ENCODE results near the gene GHRH. TPM values are rescaled to one million over a fixed set of nuclear protein-coding genes. Genes with fewer than 3 reads are reported as not detected.

GHRH gene
- total RNA-seq, 1 donor from 2014 or later: not detected

GRCh38 chr20:37242503-37242902 is 19.1 kb downstream of the GHRH start:
- no peaks in the 10 kb centered on the region for H3K4me1 Mint-ChIP-seq

DNA sequence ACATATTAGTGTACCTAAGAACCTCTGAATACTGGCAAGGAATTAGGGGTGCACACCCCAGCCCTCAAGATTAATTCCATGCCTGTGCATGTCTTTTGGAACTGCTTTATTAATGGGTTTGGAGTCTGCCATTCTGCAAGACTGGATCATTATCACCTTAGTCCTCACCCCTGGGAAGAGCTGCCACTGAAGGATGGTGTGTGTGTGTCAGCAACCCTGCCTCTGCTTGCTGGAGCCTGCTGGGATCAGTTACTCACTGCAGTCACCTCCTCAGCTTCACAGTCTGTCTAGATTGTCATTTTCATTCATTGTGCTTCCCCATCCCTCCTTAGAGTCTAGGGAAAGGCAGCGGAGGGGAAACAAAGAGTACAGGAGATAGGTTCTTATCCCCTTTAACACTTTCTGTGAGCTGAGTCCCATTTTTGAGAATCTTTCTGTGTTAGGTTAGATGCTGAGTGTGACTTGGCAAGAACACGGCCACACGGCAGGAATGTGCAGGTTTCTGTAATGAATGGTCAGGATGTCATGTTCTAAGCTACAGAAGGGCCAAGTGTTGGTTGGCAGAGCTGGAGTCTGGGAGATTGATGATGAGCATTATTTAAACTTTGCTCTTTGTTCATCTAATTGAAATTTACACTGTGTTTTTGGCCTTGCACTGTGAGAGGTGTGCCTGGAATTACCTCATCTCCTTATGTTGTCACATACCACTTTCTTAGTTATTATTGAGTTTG is 21.1 kb downstream of the GHRH start:
- no peaks in the 10 kb centered on the region for H3K4me1 Mint-ChIP-seq
- H3K9me3 Mint-ChIP-seq: no peaks in the 10 kb centered on the region
- H3K36me3 Mint-ChIP-seq: peaks cover 43% of the 10 kb centered on the region
- no peak overlapping the region for H3K4me3 Mint-ChIP-seq
- no peaks in the 10 kb centered on the region for H3K27me3 Mint-ChIP-seq (ENCODE audit: low read depth)
- no peak for DNase-seq (ENCODE audit: low spot score in 2 of 2, unreplicated experiment in 2 of 2)
- TF ChIP-seq CTCF (IDR thresholded peaks at IDR 0.05; ENCODE audit: unreplicated experiment): no peak
- H3K27ac Mint-ChIP-seq: no peak overlapping the region

More at GRCh38 chr20:37242503-37242902, 19.1 kb downstream of the GHRH start:
- Mint-ChIP-seq H3K36me3 (peaks cover 34% of the 10 kb centered on the region), H3K27me3 (ENCODE audit: low read depth) (no peaks in the 10 kb centered on the region), H3K4me3 (no peak overlapping the region), H3K27ac (no peak overlapping the region), H3K9me3 (no peaks in the 10 kb centered on the region)
- no peak for TF ChIP-seq CTCF (IDR thresholded peaks at IDR 0.05; ENCODE audit: unreplicated experiment)
- DNase-seq (ENCODE audit: low spot score in 2 of 2, unreplicated experiment in 2 of 2): no peak

- Mint-ChIP-seq H3K36me3 (peaks cover 47% of the 10 kb centered on the region), H3K27me3 (ENCODE audit: low read depth) (no peaks in the 10 kb centered on the region), H3K4me3 (no peak overlapping the region), H3K27ac (peak overlapping the region; percentile 40), H3K4me1 (no peaks in the 10 kb centered on the region), H3K9me3 (no peaks in the 10 kb centered on the region)
- no peak for TF ChIP-seq CTCF (IDR thresholded peaks at IDR 0.05; ENCODE audit: unreplicated experiment)
- DNase-seq (ENCODE audit: low spot score in 2 of 2, unreplicated experiment in 2 of 2): no peak
These were observed 22.6 kb downstream of the GHRH start for GRCh38 chr20:37238935-37239451.

- no peaks in the 10 kb centered on the region for H3K9me3 Mint-ChIP-seq
- no peak for DNase-seq (ENCODE audit: low spot score in 2 of 2, unreplicated experiment in 2 of 2)
- no peaks in the 10 kb centered on the region for H3K27me3 Mint-ChIP-seq (ENCODE audit: low read depth)
- no peaks in the 10 kb centered on the region for H3K4me1 Mint-ChIP-seq
- no peak overlapping the region for H3K4me3 Mint-ChIP-seq
- no peak for TF ChIP-seq CTCF (IDR thresholded peaks at IDR 0.05; ENCODE audit: unreplicated experiment)
- peaks cover 41% of the 10 kb centered on the region for H3K36me3 Mint-ChIP-seq
- H3K27ac Mint-ChIP-seq: peak overlapping the region; percentile 40
These were observed 23.2 kb downstream of the GHRH start for GRCh38 chr20:37238426-37238825.

DNA sequence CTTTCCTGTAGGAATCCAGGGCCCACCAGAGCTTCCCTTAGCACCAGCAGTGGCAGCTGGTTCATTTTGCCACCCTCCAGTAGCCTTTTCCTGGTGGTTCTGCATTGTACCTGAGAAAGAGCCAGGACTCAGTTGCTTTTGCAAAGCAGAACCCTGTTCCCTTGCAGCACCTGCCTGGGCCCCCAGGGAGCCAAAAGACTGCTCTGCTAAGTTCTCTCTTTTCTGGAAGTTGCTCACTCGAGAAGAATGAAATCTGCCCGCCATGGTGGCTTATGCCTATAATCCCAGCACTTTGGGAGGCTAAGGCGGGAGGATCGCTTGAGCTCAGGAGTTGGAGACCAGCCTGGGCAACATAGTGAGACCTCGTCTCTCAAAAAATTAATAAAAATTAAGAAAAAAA is 24.0 kb downstream of the GHRH start:
- no peaks in the 10 kb centered on the region for H3K9me3 Mint-ChIP-seq
- H3K4me3 Mint-ChIP-seq: no peak overlapping the region
- no peaks in the 10 kb centered on the region for H3K27me3 Mint-ChIP-seq (ENCODE audit: low read depth)
- no peak for DNase-seq (ENCODE audit: low spot score in 2 of 2, unreplicated experiment in 2 of 2)
- H3K27ac Mint-ChIP-seq: no peak overlapping the region
- TF ChIP-seq CTCF (IDR thresholded peaks at IDR 0.05; ENCODE audit: unreplicated experiment): no peak
- H3K4me1 Mint-ChIP-seq: no peaks in the 10 kb centered on the region
- peaks cover 40% of the 10 kb centered on the region for H3K36me3 Mint-ChIP-seq

Data from mesothelial cell of epicardium (in vitro differentiated cells).